Stimulated activated CD8-positive, alpha-beta memory T cell treated with anti-CD3 and anti-CD28 coated beads, Interleukin-15, amount 100 ng/mL, for 1 hour (primary cell): ENCODE measurements around the gene IRGC.
"Not testable (repeated sequence)": the region's sequence is repeated elsewhere in the genome, so short reads cannot be mapped to it uniquely, and the experiment has no call there.

Experiments
- DNase-seq: peaks from one replicate; pipeline ENCODE4 v3.0.0-alpha.2; 2020; ENCODE audit warnings: low read depth

IRGC gene

GRCh38 chr19:43754503-43755255, 38.8 kb downstream of the IRGC start, which contains the start of gene SMG9:
SMG9 (minus strand) TSS chr19:43754962; CDS start chr19:43750741, 4,221 bp downstream.
- DNase-seq, result peak; percentile 94

GRCh38 chr19:43755256-43755801, 39.5 kb downstream of the IRGC start:
- peak; percentile 59 for DNase-seq

- DNase-seq, result no peak
Observed at GRCh38 chr19:43759515-43759914, 43.6 kb downstream of the IRGC start.

GRCh38 chr19:43760941-43761340, 45.1 kb downstream of the IRGC start:
- no peak for DNase-seq

GRCh38 chr19:43762814-43763213, 46.9 kb downstream of the IRGC start:
- DNase-seq, result no peak

- no peak for DNase-seq
Observed at GRCh38 chr19:43763473-43763939, 47.6 kb downstream of the IRGC start.

GRCh38 chr19:43764684-43765083, 48.8 kb downstream of the IRGC start:
- DNase-seq, result not testable (repeated sequence)

GRCh38 chr19:43765109-43765876, 49.4 kb downstream of the IRGC start:
- peak; percentile 30 for DNase-seq

GRCh38 chr19:43766755-43767043, 50.8 kb downstream of the IRGC start:
- no peak for DNase-seq

GRCh38 chr19:43767316-43767715, 51.4 kb downstream of the IRGC start:
- DNase-seq, result no peak

- DNase-seq, result no peak
Observed at GRCh38 chr19:43767818-43768217, 51.9 kb downstream of the IRGC start.

- DNase-seq, result no peak
Observed at GRCh38 chr19:43768273-43769050, 52.6 kb downstream of the IRGC start.

GRCh38 chr19:43769256-43769655, 53.4 kb downstream of the IRGC start:
- DNase-seq, result no peak
